ENCODE results near the gene SLC35F1. TPM values are rescaled to one million over a fixed set of nuclear protein-coding genes. Genes with fewer than 3 reads are reported as not detected.

SLC35F1 gene
- total RNA-seq, result 1 to 10 TPM in 3 of 4 donors, under 1 TPM in 1; 0.17 to 1.5 (median 1.3) TPM

DNA sequence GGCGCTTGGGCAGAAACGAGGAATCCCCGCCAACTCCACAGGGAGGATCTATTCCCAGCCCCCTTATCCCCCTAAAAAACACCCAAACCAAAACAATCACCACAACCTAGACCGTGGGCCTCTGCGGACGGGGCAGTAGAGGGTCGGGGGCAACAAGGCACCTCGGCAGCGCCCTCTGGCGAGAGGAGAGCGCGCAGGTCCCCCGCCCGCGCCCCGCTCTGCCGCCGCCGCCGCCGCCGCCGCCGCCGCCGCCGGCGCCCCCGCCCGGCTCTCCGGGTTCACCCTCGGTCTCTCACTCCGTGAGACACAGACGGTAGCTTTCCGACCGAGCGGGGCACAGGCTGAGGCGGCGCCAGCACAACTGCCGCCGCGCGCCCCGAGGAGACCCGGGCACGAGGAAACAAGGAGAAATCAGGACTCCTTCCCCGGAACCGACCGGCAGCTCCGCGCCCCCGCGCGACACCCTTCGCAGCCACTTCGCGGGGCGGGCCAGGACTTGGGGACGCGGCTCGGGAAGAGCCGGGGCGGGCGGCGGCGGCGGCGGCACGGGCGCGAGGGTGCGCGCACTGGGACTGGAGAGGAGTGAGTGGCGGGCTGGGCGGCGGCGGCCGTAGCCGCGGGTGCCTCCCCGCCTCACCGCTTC is at the start of gene SLC35F1:
Gene SLC35F1 (plus strand): TSS at position 307 of the 643 bp plus-strand sequence.
- TF ChIP-seq CTCF (IDR thresholded peaks at IDR 0.05; ENCODE audit: low read depth), result no peak

DNA sequence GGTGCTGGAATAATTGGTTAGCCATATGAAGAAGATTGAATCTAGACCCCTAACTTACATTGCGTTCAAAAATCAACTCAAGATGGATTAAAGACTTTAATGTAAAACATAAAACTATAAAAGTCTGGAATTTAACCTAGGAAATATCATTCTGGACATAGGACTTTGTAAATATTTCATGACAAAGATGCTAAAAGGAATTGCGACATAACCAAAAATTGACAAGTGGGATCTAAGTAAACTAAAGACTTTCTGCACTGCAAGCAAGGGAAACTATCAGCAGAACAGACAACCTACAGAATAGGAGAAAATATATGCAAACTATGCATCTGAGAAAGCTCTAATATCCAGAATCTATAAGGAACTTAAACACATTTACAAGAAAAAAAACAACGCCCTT is 45.5 kb upstream of the SLC35F1 start:
- no peak for TF ChIP-seq CTCF (IDR thresholded peaks at IDR 0.05; ENCODE audit: low read depth)

GRCh38 chr6:117866561-117866960 is 40.5 kb upstream of the SLC35F1 start:
- no peak for TF ChIP-seq CTCF (IDR thresholded peaks at IDR 0.05; ENCODE audit: low read depth)

DNA sequence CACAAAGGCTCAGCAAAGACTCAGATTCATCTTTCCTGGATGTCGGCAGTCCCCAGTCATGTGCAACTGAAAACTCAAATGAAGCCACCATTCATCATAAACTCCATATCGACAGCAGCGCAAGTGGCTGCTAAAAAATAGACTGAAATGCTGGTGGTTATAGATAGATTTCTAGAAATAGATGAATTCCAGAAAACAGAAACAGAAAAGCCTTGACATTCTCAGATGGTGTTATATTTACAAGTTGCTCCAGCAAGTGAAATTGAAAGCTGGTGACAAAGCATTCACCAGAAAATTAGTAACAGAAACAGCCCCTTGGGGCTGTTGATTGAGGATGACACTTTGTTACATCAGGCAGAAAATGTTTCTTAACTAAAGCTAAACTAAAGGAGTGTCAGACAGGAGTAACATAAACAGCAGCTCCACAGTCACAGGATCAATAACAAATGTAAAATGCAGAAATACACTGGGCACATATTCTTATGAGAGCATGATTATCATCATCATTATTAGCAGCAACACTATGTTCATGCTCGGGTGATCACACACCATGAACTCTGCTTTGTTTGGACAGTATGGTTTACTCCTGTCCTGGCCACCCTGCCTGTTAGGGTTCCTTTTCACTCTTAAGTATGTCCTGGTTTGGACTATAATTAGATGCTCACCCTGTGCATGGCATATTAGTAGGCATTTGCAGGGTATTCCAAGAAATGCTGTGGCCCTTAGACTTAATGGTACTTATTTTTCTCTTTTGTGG is 36.4 kb upstream of the SLC35F1 start:
- TF ChIP-seq CTCF (IDR thresholded peaks at IDR 0.05; ENCODE audit: low read depth), result no peak

DNA sequence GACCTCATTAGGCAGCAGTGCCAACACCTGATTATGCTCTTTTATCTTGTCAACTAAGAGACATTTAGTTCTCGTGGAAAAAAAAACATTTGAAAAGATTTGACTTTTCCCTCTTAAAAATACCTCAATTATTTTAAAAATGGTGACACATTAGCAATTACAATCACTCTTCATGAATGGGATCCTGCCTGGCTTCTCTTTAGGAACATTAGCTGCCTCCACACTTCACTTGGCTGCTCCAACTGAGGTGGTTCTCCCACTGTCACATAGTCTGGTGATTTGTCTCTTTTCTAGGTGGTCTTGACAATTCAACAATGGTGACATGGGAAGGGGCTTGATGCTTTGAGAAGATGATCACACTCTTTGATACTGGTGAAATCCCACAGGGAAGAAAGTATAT is 26.2 kb upstream of the SLC35F1 start:
- no peak for TF ChIP-seq CTCF (IDR thresholded peaks at IDR 0.05; ENCODE audit: low read depth)

- no peak for TF ChIP-seq CTCF (IDR thresholded peaks at IDR 0.05; ENCODE audit: low read depth)
These were observed 16.9 kb upstream of the SLC35F1 start for GRCh38 chr6:117890172-117890571.

- TF ChIP-seq CTCF (IDR thresholded peaks at IDR 0.05; ENCODE audit: low read depth), result no peak
These were observed 532 bp upstream of the SLC35F1 start for GRCh38 chr6:117906507-117906957.
